Neural progenitor cell (in vitro differentiated cells): ENCODE results near the gene DOK3.

Experiments used
- EZH2 ChIP-seq: fragments of 200-600 bp; sonication (generic); IDR thresholded peaks from 2 replicates; pipeline ENCODE4 v1.6.1; 2017; ENCODE audit warnings: antibody characterized with exemption, mild to moderate bottlenecking, moderate library complexity
- EZH2phosphoT487 ChIP-seq: fragments of 200-600 bp; sonication (generic); IDR thresholded peaks from 2 replicates; pipeline ENCODE4 v1.6.1; 2017; ENCODE audit warnings: antibody characterized with exemption
- TF ChIP-seq, protein P1 (sequence below): fragments of 200-600 bp; sonication (generic); IDR thresholded peaks from 2 replicates; pipeline ENCODE4 v1.5.1; 2017; ENCODE audit warnings: antibody characterized with exemption, mild to moderate bottlenecking

DNA sequence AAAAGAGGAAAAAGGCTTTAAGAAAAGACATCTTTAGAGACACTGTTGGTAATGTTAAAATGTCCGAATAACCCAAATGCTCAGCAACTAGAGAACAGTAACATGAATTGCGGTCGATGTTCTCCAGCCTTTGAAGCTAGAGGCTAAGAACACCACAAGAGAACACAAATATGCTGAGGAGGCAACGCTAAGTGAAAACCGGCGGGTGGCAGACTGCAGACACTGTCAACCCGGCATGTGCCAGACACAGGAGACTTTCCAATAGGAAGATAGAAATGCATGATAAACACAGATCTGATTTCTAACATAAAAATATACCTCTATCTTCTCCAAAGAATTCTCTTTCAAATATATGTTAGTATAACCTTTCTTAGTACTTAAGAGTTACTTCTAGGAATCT is 25.5 kb upstream of the DOK3 start:
- TF ChIP-seq, protein P1, sequence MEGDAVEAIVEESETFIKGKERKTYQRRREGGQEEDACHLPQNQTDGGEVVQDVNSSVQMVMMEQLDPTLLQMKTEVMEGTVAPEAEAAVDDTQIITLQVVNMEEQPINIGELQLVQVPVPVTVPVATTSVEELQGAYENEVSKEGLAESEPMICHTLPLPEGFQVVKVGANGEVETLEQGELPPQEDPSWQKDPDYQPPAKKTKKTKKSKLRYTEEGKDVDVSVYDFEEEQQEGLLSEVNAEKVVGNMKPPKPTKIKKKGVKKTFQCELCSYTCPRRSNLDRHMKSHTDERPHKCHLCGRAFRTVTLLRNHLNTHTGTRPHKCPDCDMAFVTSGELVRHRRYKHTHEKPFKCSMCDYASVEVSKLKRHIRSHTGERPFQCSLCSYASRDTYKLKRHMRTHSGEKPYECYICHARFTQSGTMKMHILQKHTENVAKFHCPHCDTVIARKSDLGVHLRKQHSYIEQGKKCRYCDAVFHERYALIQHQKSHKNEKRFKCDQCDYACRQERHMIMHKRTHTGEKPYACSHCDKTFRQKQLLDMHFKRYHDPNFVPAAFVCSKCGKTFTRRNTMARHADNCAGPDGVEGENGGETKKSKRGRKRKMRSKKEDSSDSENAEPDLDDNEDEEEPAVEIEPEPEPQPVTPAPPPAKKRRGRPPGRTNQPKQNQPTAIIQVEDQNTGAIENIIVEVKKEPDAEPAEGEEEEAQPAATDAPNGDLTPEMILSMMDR = no peak
- no peak for TF ChIP-seq EZH2
- TF ChIP-seq EZH2phosphoT487 = no peak
